Measurements from ENCODE around the gene TLL2. TPM values are rescaled to one million over a fixed set of nuclear protein-coding genes. Genes with fewer than 3 reads are reported as not detected.

TLL2 gene
- polyA plus RNA-seq, 1 experiment, result 0.05 TPM

DNA sequence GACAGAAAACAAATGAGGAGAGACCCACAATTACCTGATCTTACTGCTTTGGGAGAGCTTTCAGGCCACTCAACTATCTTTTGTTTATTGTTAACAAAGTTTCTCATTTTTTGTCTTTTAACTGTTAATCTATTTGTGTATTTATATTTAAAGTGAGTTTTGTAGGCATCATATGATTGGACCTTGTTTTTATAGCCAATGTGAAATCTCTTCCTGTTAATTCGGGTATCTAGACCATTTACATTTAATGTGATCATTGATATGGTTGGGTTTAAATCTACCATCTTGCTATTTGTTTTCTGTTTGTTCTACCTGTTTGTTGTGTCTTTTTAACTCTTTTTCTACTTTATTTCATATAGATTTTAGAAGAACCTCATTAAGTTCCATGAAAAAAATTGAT, 167.4 kb downstream of the TLL2 start:
- POLR2A ChIA-PET, result no interaction called here
- TF ChIP-seq, protein P1, sequence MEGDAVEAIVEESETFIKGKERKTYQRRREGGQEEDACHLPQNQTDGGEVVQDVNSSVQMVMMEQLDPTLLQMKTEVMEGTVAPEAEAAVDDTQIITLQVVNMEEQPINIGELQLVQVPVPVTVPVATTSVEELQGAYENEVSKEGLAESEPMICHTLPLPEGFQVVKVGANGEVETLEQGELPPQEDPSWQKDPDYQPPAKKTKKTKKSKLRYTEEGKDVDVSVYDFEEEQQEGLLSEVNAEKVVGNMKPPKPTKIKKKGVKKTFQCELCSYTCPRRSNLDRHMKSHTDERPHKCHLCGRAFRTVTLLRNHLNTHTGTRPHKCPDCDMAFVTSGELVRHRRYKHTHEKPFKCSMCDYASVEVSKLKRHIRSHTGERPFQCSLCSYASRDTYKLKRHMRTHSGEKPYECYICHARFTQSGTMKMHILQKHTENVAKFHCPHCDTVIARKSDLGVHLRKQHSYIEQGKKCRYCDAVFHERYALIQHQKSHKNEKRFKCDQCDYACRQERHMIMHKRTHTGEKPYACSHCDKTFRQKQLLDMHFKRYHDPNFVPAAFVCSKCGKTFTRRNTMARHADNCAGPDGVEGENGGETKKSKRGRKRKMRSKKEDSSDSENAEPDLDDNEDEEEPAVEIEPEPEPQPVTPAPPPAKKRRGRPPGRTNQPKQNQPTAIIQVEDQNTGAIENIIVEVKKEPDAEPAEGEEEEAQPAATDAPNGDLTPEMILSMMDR (IDR thresholded peaks at IDR 0.05; ENCODE audit: insufficient read depth, low read depth, low read length), result no peak
- Histone ChIP-seq H3K36me3 (ENCODE audit: control insufficient read depth, insufficient read depth, low read length) (no peaks in the 10 kb centered on the region), H3K4me3 (ENCODE audit: low read depth, low read length) (no peak overlapping the region), H3K27me3 (ENCODE audit: control insufficient read depth, insufficient read depth, low read length) (no peaks in the 10 kb centered on the region)
- CTCF ChIA-PET, result no interaction called here
- DNase-seq (ENCODE audit: low read depth), result no peak

DNA sequence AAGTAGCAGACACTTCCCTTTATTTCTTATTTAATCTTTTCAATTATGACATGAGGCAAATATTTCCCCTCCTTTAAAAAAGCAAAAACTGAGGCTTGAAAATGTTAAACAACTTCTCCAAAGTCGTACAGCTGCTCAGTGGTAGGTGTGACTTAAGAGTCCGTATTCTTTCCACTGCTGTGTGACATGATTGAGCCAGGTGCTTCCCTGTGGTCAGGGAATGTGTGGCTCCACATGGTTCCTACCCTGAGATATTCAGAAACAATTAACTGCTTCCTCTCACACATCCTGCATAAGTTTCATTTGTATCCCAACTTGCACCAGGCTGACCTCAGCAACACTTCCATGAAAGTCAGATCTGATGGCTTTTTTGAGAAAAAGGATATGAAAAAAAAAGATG, 168.5 kb downstream of the TLL2 start:
- CTCF ChIA-PET, result no interaction called here
- Histone ChIP-seq H3K36me3 (ENCODE audit: control insufficient read depth, insufficient read depth, low read length) (no peaks in the 10 kb centered on the region), H3K4me3 (ENCODE audit: low read depth, low read length) (no peak overlapping the region), H3K27me3 (ENCODE audit: control insufficient read depth, insufficient read depth, low read length) (no peaks in the 10 kb centered on the region)
- no peak for DNase-seq (ENCODE audit: low read depth)
- POLR2A ChIA-PET, result no interaction called here
- TF ChIP-seq, protein P1 (IDR thresholded peaks at IDR 0.05; ENCODE audit: insufficient read depth, low read depth, low read length), result no peak

DNA sequence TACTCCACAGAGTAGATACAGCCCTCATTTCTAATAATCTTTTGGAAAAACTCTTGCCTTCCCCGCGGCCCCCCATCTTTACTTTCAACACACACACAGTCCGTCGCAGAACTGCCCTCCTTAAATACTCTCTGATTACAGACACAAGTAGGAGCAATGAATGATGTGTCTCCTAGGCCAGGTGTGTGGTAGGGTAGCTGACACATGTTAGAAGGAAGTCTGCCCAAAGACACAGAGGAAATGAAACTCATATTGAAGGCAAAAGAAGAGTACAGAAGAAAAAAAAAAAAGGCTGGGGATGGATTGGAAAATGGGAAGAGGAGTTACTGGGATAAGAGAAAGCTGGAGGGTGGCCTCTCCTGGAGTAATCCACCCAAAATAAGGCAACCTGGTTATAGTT, 169.5 kb downstream of the TLL2 start:
- H3K4me3 ChIP-seq (ENCODE audit: low read depth, low read length), result no peak overlapping the region
- no peak for DNase-seq (ENCODE audit: low read depth)
- ChIA-PET POLR2A (no interaction called here), CTCF (no interaction called here)
- no peaks in the 10 kb centered on the region for H3K27me3 ChIP-seq (ENCODE audit: control insufficient read depth, insufficient read depth, low read length)
- TF ChIP-seq, protein P1 (IDR thresholded peaks at IDR 0.05; ENCODE audit: insufficient read depth, low read depth, low read length), result no peak
- no peaks in the 10 kb centered on the region for H3K36me3 ChIP-seq (ENCODE audit: control insufficient read depth, insufficient read depth, low read length)

DNA sequence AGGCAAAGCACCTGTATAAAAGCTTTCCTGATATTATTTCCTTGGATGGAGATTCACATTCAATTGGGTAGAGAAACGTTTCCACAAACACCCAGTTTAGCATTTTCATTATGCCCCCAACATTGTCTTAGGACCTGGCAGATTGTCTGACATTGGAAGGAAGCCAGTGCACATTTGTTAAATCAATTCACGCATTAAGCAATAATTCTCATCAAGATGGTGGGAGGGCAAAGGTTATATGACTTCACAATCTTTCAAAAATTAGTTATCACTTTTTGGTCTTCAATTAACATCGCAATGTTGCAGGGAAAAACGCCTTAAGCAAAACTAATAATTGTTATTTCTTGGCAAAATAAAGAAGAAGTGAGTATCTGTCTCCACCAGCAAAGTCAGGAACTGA, 171.3 kb downstream of the TLL2 start:
- CTCF ChIA-PET, result no interaction called here
- H3K27me3 ChIP-seq (ENCODE audit: control insufficient read depth, insufficient read depth, low read length), result no peaks in the 10 kb centered on the region
- POLR2A ChIA-PET, result no interaction called here
- H3K36me3 ChIP-seq (ENCODE audit: control insufficient read depth, insufficient read depth, low read length), result no peaks in the 10 kb centered on the region
- TF ChIP-seq, protein P1 (IDR thresholded peaks at IDR 0.05; ENCODE audit: insufficient read depth, low read depth, low read length), result no peak
- DNase-seq (ENCODE audit: low read depth), result no peak
- no peak overlapping the region for H3K4me3 ChIP-seq (ENCODE audit: low read depth, low read length)

DNA sequence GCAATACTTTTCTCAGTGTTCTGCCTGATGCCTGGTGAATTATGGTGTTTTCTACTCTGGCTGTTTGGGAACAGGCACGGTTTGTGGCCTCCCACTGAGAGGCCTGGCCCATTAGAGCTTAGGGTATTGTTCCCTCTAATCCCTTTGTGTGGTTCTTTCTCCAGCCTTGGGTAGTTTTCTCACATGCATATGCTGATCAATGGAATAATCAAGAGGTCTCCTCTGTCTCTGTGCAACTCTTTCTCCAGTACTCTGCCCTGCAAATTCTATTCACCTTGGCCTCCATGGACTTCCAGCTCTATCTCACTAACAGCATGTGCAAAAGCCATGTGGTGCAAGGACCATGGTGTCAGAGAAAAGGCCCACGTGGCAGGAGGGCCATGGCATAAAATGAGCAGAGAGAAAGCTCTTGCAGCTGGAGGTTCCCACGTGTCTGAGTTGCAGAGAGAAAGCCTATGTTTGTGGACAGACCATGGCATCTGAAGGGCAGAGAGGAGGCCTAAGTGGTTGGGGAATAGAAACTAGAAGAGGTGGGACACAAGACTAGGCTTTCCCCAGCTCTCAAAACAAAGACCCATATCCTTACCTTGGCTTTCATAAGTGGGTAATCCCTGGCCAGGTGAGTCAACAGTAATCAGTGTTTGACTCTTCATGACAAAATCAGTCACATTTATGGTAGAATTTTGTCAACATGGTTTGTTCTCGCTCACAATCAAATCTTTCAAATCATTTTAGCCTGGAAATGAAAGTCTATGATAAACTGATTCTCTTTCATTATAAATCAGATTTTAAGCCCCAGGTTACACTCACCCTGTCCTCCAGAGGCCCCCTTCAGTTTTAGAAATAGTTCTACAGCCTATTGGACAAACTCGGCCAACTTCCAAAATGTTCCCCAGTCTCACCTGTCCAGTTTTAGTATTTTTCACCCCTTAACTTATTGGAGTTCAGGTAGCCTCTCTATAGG, 172.2 kb downstream of the TLL2 start:
- Histone ChIP-seq H3K27me3 (ENCODE audit: control insufficient read depth, insufficient read depth, low read length) (no peaks in the 10 kb centered on the region), H3K36me3 (ENCODE audit: control insufficient read depth, insufficient read depth, low read length) (no peaks in the 10 kb centered on the region), H3K4me3 (ENCODE audit: low read depth, low read length) (no peak overlapping the region)
- CTCF ChIA-PET, result interaction anchor here (0.6 to 5.8 kb wide), 7 partner anchors 8 to 636 kb away, joined by 3 to 43 read pairs (median 3); no protein-coding TSS in a partner anchor
- TF ChIP-seq, protein P1 (IDR thresholded peaks at IDR 0.05; ENCODE audit: insufficient read depth, low read depth, low read length), result no peak
- POLR2A ChIA-PET, result no interaction called here
- no peak for DNase-seq (ENCODE audit: low read depth)

All from BJ (cell line).